Esophagus squamous epithelium (tissue), 5 donors: ENCODE results near the gene KIRREL2. TPM values are rescaled to one million over a fixed set of nuclear protein-coding genes. Genes with fewer than 3 reads are reported as not detected.

Experiments
- DNase-seq: peaks from one replicate; lab custom pipeline; 2025; lab: John Stamatoyannopoulos, UW
- H3K27ac ChIP-seq, 4 donors: fragments of 200-600 bp; sonication (generic); one replicate each; pipeline ENCODE4 v1.5.1; 2016 to 2019; ENCODE audit warnings: mild to moderate bottlenecking in 1 of 4
- H3K27me3 ChIP-seq, 4 donors: fragments of 200-600 bp; sonication (generic); 1 replicate in 3 of 4; 2 replicates in 1 of 4; pipeline versions ENCODE4 v1.5.1 to v1.6.0; 2017 to 2021; ENCODE audit warnings: antibody characterized with exemption in 1 of 4
- H3K36me3 ChIP-seq, 3 donors: fragments of 200-600 bp; sonication (generic); one replicate each; pipeline ENCODE4 v1.5.1; 2016 to 2019
- H3K4me1 ChIP-seq, 3 donors: fragments of 200-600 bp; sonication (generic); one replicate each; pipeline ENCODE4 v1.5.1; 2017 to 2019
- H3K4me3 ChIP-seq, 4 donors: fragments of 200-600 bp; sonication (generic); 1 replicate in 3 of 4; 2 replicates in 1 of 4; pipeline ENCODE4 v1.5.1; 2016 to 2019; ENCODE audit warnings: mild to moderate bottlenecking in 2 of 4, moderate library complexity in 1 of 4
- H3K9me3 ChIP-seq, 3 donors: fragments of 200-600 bp; sonication (generic); one replicate each; pipeline ENCODE4 v1.5.1; 2016 to 2019
- POLR2A ChIP-seq, 4 donors: fragments of 450-650 bp; IDR thresholded peaks; one replicate each; pipeline ENCODE4 v1.6.1; 2017; ENCODE audit warnings: antibody characterized with exemption in 4 of 4, mild to moderate bottlenecking in 4 of 4, moderate library complexity in 3 of 4
- WGBS, 2 donors: methylation state at CpG; one replicate each; pipeline ENCODE4 v1.1.5; 2018; 5-methylcytosine and 5-hydroxymethylcytosine counted together
- intact Hi-C: fragments of 100-400 bp; cut with DNase I; formaldehyde crosslinking; loops from one replicate; pipeline ENCODE4 v1.15.0; 2022
- total RNA-seq, 4 donors: library from RNA; depleted of rRNA; stranded (reverse); fragments of >200 nt; gene quantifications; one replicate each; pipeline ENCODE4 v1.1.0, GENCODE V29; 2016
- TF ChIP-seq, protein P1 (sequence below), 6 experiments: fragments of 450-650 bp in 4 of 6; fragments of 200-600 bp in 2 of 6; sonication (generic) in 2 of 6; IDR thresholded peaks; one replicate each; pipeline ENCODE4 v1.5.1; 2016 to 2019; ENCODE audit warnings: antibody characterized with exemption in 6 of 6, mild to moderate bottlenecking in 4 of 6, moderate library complexity in 4 of 6
- donor health status: DM: yes; HTN: yes; CAD: no.

KIRREL2 gene
- total RNA-seq, 4 donors from 2014 or later, result 0.57 TPM; not detected in 3

DNA sequence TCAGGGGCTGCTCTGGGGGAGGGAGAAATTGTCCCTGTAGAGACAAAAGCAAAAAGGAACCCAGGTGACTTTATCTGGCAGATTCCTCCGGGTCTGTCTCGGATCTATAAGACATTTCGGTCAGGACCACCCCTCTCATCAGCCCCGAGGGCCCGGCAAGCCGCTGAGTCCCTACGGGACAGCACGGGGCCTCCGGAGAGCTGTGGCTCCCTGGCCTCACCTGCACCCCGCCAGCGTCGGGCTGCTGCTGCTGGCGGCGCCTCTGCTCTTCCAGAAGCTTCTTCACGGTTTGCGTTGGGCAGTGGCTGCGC lies 41.7 kb downstream of the KIRREL2 start:
- Histone ChIP-seq H3K27me3 (no peaks in the 10 kb centered on the region), H3K9me3 (no peaks in the 10 kb centered on the region), H3K27ac (peak overlapping the region; percentile 87 to 97 (median 94)), H3K36me3 (peaks cover 16 to 46% (median 18%) of the 10 kb centered on the region in 3 donors), H3K4me1 (peaks cover 7 to 63% (median 26%) of the 10 kb centered on the region in 3 donors), H3K4me3 (peak overlapping the region; percentile 55 to 77 (median 62))
- WGBS, 2 donors, result 12 to 13% methylated on average over 5 of the region's 17 CpGs
- intact Hi-C loops, result loop anchor here (5.0 kb wide), 1 partner anchor 34 kb away; no protein-coding TSS in a partner anchor
- no peak for DNase-seq
- TF ChIP-seq, protein P1, sequence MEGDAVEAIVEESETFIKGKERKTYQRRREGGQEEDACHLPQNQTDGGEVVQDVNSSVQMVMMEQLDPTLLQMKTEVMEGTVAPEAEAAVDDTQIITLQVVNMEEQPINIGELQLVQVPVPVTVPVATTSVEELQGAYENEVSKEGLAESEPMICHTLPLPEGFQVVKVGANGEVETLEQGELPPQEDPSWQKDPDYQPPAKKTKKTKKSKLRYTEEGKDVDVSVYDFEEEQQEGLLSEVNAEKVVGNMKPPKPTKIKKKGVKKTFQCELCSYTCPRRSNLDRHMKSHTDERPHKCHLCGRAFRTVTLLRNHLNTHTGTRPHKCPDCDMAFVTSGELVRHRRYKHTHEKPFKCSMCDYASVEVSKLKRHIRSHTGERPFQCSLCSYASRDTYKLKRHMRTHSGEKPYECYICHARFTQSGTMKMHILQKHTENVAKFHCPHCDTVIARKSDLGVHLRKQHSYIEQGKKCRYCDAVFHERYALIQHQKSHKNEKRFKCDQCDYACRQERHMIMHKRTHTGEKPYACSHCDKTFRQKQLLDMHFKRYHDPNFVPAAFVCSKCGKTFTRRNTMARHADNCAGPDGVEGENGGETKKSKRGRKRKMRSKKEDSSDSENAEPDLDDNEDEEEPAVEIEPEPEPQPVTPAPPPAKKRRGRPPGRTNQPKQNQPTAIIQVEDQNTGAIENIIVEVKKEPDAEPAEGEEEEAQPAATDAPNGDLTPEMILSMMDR (IDR thresholded peaks at IDR 0.05), result no peak
- no peak for TF ChIP-seq POLR2A (IDR thresholded peaks at IDR 0.05)

DNA sequence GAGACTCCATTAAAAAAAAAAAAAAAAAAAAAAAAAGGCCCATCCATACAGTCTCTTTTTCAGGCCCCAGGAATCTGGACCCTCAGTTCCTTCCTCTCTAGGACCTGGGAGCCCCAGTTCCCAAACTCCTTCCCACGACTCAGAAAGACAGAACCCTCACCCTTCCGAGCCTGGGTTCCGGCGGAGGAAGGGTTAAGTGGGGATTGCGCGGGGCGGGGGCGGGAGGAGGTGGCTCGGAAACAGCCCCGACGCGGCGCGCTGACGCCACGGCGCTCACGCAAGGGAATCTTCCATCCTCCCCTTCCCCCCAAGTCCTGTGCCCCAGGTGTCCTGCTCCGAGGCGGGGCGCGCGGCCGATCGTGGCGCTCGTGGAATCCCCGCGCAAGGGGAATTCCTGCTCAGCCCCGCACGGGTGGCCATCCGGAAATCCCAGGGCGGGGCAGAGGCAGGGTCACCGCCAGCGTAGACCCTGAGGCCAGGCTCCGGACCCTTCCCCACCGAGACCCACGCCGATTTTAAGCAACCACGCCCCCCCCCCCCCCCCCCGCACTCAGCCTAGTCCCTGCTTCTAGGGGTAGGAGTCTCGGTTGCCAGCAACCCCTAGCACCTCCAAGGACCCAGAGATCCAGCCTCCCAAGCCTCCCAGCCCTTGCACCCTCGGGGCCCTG lies 43.0 kb downstream of the KIRREL2 start:
- Histone ChIP-seq H3K27ac (peak overlapping the region; percentile 87 to 97 (median 94)), H3K36me3 (peaks cover 8 to 34% (median 16%) of the 10 kb centered on the region in 3 donors), H3K27me3 (no peaks in the 10 kb centered on the region), H3K9me3 (no peaks in the 10 kb centered on the region), H3K4me1 (peaks cover 9 to 71% (median 31%) of the 10 kb centered on the region in 3 donors), H3K4me3 (peak overlapping the region; percentile 55 to 77 (median 62))
- TF ChIP-seq POLR2A (IDR thresholded peaks at IDR 0.05), result peak in 2 of 4 donors; percentile 37 to 66
- TF ChIP-seq, protein P1 (IDR thresholded peaks at IDR 0.05), result peak in 1 of 6 experiments; percentile 4
- 0% methylated on average over 6 to 7 of the region's 43 CpGs for WGBS, 2 donors
- intact Hi-C loops, result loop anchor here (5.0 kb wide), 1 partner anchor 33 kb away; no protein-coding TSS in a partner anchor
- DNase-seq, result peak; percentile 48

DNA sequence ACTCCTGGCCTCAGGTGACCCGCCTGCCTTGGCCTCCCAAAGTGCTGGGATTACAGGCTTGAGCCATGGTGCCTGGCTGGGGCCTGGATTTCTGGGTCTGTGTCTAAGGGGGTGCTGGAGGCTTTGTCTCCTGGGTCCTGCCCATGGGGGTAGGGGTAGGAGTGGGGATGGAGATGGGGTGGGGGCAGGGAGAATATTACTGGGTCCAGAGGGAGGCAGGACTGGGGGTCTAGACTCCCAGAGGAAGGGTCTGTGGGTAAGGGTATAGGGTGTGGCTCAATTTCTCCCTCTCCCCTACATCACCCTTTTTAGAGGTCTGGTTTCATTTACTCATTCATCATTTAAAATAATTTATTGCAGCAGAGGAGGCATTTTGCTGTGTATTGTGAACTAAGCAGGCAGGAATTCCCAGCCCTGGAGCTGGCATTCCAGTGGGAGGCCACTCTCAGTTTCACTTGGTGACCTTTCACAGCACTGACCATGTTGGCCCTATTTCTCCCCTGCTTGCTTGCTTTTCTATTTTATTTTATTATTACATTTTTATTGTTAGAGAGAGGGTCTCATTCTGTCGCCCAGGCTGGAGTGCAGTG lies 44.4 kb downstream of the KIRREL2 start:
- no peaks in the 10 kb centered on the region for H3K27me3 ChIP-seq
- H3K27ac ChIP-seq, result peak overlapping the region; percentile 87 to 97 (median 94)
- 45 to 78% methylated on average over 1 to 2 of the region's 2 CpGs for WGBS, 2 donors
- H3K4me1 ChIP-seq, result peaks cover 9 to 73% (median 31%) of the 10 kb centered on the region in 3 donors
- peak overlapping the region in 3 of 4 donors; percentile 55 to 77 (median 65) for H3K4me3 ChIP-seq
- intact Hi-C loops, result no loop called here
- TF ChIP-seq, protein P1 (IDR thresholded peaks at IDR 0.05), result no peak
- no peak for TF ChIP-seq POLR2A (IDR thresholded peaks at IDR 0.05)
- DNase-seq, result no peak
- peaks cover 8 to 19% (median 9%) of the 10 kb centered on the region in 3 donors for H3K36me3 ChIP-seq
- no peaks in the 10 kb centered on the region for H3K9me3 ChIP-seq

DNA sequence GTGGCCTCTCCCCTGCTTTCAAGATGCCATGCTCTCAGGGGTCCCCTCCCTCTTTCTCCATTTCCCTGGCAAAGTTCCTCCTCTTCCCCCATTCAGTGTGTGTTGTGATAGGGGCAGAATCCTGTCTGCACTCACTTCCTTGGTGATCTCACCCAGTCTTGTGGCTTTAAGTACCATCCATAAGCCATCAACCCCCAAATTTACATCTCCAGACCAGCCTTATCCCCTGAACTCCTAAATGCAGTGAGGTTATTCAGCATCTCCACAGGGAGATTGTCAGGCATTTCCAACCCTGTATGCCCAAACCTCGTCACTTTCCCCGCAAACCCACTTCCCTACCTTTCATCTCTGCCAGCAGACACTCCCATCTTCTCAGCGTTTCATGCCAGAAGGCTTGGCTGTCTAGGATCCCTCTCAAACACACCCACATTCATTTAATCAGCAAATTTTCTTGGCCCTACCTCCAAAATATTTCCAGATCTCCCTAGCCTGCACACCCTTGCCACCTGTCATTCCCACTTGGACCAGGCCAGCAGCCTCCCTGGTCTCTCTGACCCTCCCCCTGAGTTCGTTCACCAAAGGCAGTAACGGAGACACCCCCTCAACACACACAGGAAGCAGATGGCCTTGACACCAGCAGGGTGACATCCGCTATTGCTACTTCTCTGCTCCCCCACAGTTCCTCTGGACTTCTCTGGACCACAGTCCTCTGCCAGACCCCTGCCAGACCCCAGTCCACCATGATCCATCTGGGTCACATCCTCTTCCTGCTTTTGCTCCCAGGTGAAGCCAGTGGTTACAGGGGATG lies 45.3 kb downstream of the KIRREL2 start, which contains the start of gene HCST:
Gene HCST (plus strand): TSS at position 676 of the 808 bp plus-strand sequence. CDS start 65 bp downstream, at position 741.
- WGBS, 2 donors, result 31 to 32% methylated on average over 6 of the region's 6 CpGs
- H3K36me3 ChIP-seq, result peaks cover 0 to 10% (median 0%) of the 10 kb centered on the region in 3 donors
- H3K27me3 ChIP-seq, result no peaks in the 10 kb centered on the region
- peak within 1 kb of the TSS; percentile 87 to 97 (median 94) for H3K27ac ChIP-seq
- peak within 1 kb of the TSS in 3 of 4 donors; percentile 16 to 55 (median 33) for H3K4me3 ChIP-seq
- intact Hi-C loops, result no loop called here
- TF ChIP-seq, protein P1 (IDR thresholded peaks at IDR 0.05), result no peak
- peak in 1 of 4 donors; percentile 22 for TF ChIP-seq POLR2A (IDR thresholded peaks at IDR 0.05)
- no peak for DNase-seq
- H3K4me1 ChIP-seq, result peaks cover 9 to 73% (median 37%) of the 10 kb centered on the region in 3 donors
- H3K9me3 ChIP-seq, result no peaks in the 10 kb centered on the region
